Urinary bladder (tissue), 4 donors: ENCODE measurements around the gene MRPL23. TPM values are rescaled to one million over a fixed set of nuclear protein-coding genes. Genes with fewer than 3 reads are reported as not detected.

Source experiments
- DNase-seq: peaks from one replicate; pipeline ENCODE4 v3.0.0-alpha.2; 2015; ENCODE audit errors: extremely low spot score
- H3K27ac ChIP-seq: one replicate; pipeline ENCODE4 v1.5.1; 2013; ENCODE audit warnings: low read depth, mild to moderate bottlenecking, moderate library complexity
- H3K36me3 ChIP-seq: one replicate; pipeline ENCODE4 v1.6.1; 2013; ENCODE audit warnings: mild to moderate bottlenecking, moderate library complexity; ENCODE audit not compliant: insufficient read depth
- H3K4me1 ChIP-seq: one replicate; pipeline ENCODE4 v1.6.1; 2013; ENCODE audit warnings: mild to moderate bottlenecking, moderate library complexity; ENCODE audit not compliant: insufficient read depth
- H3K4me3 ChIP-seq: one replicate; pipeline ENCODE4 v1.5.1; 2013; ENCODE audit warnings: low read depth, low read length
- WGBS: extraction: QIAGEN DNeasy Blood & Tissue Kit; methylation state at CpG from one replicate; pipeline ENCODE4 v1.1.7; 2013; 5-methylcytosine and 5-hydroxymethylcytosine counted together
- polyA plus RNA-seq: library from polyadenylated mRNA; stranded (reverse); fragments of 200-250 nt; gene quantifications from one replicate; pipeline ENCODE4 v1.2.3, GENCODE V29; 2013
- total RNA-seq: library from RNA; depleted of rRNA; stranded (reverse); fragments of >200 nt; gene quantifications from one replicate; pipeline ENCODE4 v1.2.3, GENCODE V29; 2014
- donor health status: healthy with polysubstance abuse.
- donor health status: healthy.

The MRPL23 gene
- total and polyA plus RNA-seq, 2 donors, result 17.8 to 85.4 TPM

DNA sequence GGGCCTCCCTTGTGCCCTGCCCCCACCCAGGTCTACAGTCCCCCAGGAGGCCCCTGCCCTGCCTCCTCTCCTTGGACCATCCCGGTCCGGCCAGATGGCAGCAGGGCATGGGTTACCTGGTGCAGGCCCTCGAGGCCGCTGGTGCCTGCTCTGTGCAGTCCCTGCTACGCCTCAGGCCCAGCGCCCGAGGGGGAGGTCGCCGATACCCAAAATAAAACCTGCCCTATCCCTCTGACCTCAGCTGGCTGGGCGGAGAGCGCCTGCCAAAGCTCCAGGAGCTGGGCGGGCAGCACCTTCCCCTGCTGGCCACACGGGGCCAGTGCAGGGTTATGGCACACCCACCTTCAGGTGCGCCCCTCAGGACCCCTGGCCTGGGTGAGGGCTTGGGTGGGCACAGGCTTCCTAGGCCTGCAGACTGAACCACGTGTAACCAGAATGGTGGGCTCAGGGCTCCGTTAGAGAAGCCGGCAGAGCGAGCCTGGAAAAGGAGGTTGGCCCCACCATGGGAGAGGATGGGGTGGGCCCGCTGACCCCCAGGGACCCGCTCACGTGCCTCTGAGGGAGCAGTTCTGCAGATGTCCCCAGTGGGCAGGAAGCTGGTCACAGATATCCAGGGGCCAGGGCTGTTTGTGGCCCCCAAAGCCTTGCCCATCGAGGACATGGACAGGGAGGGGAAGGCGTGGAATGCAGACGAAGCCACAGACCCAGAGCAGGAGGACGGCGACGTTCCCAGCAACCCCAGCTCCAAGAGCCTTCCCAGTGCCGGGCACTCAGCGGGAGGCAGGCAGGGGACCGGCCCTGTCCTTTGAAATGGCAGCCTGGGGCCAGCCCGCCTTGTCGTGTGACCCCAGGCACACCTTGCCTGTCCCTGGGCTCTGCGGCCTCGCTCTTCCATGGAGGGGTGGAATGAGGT lies 29.4 kb upstream of the MRPL23 start:
- no peaks in the 10 kb centered on the region for H3K36me3 ChIP-seq
- no peak overlapping the region for H3K27ac ChIP-seq
- no peak for DNase-seq
- no peaks in the 10 kb centered on the region for H3K4me1 ChIP-seq
- H3K4me3 ChIP-seq, result no peak overlapping the region
- 73% methylated on average over 34 of the region's 34 CpGs for WGBS

GRCh38 chr11:1918436-1919315 lies 28.5 kb upstream of the MRPL23 start:
- no peak for DNase-seq
- Histone ChIP-seq H3K36me3 (no peaks in the 10 kb centered on the region), H3K4me1 (no peaks in the 10 kb centered on the region), H3K4me3 (no peak overlapping the region), H3K27ac (no peak overlapping the region)
- WGBS, result 85% methylated on average over 29 of the region's 29 CpGs

DNA sequence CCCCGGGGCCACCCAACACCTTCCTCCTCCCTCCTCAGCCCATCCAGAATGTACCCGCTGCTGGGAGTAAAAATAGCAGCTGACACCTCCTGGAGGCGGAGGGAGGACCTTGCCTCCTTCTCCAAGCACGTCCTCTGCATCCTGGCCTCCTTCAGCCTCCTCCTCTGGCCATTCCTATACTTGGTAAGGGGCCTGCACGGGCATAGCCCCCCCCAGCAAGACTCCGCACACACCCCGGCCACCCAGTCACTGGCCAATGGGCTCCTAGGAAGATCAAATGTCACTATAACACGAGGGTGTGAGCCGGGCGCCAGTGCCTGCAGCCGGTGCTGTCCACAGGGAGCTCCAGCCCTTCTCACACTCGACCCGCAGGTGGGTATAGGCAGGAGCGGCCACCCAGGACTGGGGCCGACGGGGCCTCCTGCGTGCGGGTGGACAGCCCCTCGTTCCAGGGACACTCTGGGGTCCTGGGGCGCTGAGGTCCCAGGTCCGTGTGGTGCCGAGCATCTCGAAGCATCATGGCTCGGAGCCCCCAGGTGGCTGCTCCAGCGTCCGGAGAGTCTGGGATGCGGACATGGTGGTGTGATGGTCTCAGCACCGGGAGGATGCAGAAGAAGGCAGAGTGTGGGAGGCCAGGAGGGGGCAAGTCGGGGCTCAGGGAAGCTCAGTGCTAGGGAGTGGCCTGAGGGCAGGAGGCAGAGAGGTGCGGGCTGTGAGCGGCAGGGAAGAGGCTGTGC lies 27.6 kb upstream of the MRPL23 start, which contains the start of gene TNNT3:
TSS of gene TNNT3 (plus strand) at position 313 of the 737 bp plus-strand sequence. CDS start 3,172 bp downstream, outside the sequence.
- Histone ChIP-seq H3K4me3 (no peak within 1 kb of the TSS), H3K4me1 (no peaks in the 10 kb centered on the region), H3K27ac (no peak within 1 kb of the TSS), H3K36me3 (no peaks in the 10 kb centered on the region)
- WGBS, result 79% methylated on average over 31 of the region's 31 CpGs
- DNase-seq, result no peak

- no peaks in the 10 kb centered on the region for H3K36me3 ChIP-seq
- no peaks in the 10 kb centered on the region for H3K4me1 ChIP-seq
- H3K27ac ChIP-seq, result no peak overlapping the region
- DNase-seq, result no peak
- 92% methylated on average over 25 of the region's 25 CpGs for WGBS
- no peak overlapping the region for H3K4me3 ChIP-seq
Observed at GRCh38 chr11:1920128-1920908, 26.8 kb upstream of the MRPL23 start.

- Histone ChIP-seq H3K4me3 (no peak overlapping the region), H3K4me1 (no peaks in the 10 kb centered on the region), H3K36me3 (no peaks in the 10 kb centered on the region), H3K27ac (peak overlapping the region; percentile 46)
- DNase-seq, result no peak
- 75% methylated on average over 21 of the region's 21 CpGs for WGBS
Observed at GRCh38 chr11:1920909-1921573, 26.1 kb upstream of the MRPL23 start.

DNA sequence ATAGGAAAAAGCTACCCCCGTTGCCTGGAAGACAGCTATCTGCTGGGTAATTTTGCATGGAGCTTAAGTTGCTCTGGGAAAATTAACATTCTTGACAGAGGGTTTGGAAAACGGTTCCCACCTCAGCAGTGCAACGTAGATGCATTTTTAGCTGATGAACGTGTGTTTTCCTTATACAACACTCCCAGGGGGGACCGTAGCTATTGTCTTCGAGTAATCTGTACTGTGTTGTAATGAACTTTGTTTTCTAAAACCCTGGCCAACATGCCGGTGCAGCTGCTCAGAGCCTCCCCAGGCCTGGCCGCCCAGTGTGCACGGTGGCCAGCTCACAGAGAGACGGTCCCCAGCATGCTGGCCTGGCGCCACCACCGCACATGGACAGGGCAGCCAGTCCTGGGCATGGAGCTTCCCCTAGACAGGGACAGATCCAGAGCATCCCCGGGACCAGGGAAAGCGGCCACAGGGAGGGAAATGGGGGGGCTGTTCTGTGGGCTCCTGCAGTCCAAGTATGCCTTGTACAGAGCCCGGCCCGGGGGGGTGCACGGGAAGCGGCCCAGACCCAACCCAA lies 25.5 kb upstream of the MRPL23 start:
- no peaks in the 10 kb centered on the region for H3K36me3 ChIP-seq
- no peaks in the 10 kb centered on the region for H3K4me1 ChIP-seq
- peak overlapping the region; percentile 46 for H3K27ac ChIP-seq
- WGBS, result 45% methylated on average over 18 of the region's 18 CpGs
- no peak overlapping the region for H3K4me3 ChIP-seq
- no peak for DNase-seq

GRCh38 chr11:1922481-1923081 lies 24.6 kb upstream of the MRPL23 start:
- H3K4me1 ChIP-seq, result no peaks in the 10 kb centered on the region
- H3K36me3 ChIP-seq, result no peaks in the 10 kb centered on the region
- H3K4me3 ChIP-seq, result no peak overlapping the region
- H3K27ac ChIP-seq, result no peak overlapping the region
- WGBS, result 47% methylated on average over 14 of the region's 14 CpGs
- no peak for DNase-seq

DNA sequence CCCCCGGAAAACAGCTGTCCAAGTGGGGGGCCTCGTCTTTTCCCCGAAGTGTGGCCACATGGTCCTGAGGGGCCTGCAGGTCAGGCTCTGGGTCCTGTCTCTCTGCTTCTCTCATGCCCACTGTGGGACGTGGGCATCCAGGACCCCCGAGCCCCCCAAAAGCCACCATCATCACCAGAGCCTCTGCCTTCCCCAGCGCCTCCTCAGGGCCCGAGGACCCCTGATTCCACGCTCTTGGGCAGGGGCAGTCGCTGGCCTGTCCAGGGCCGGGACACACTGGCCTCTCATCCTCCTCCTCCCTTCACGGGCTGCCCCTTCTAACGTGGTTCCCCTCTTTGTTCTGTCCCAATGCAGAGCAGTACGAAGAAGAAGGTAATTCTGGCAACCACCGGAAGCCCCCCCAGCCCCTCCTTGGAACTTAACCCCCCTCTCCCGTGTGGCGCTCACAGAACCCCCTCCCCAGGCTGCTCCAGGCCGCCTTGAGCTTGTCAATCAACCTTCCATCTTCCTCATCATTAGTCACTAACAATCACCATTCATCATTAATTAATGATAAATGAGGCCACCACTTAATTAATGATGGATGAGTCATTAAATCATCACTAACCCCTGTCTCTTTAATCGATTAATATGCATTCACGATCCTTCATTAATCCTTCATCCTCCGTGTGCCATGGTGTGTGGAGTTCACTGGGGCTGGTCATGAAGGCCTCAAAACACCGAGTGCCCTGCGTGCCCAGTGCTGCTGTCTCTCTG lies 23.8 kb upstream of the MRPL23 start:
- WGBS, result 90% methylated on average over 22 of the region's 22 CpGs
- no peak for DNase-seq
- Histone ChIP-seq H3K4me3 (no peak overlapping the region), H3K4me1 (no peaks in the 10 kb centered on the region), H3K36me3 (no peaks in the 10 kb centered on the region), H3K27ac (no peak overlapping the region)

GRCh38 chr11:1924181-1924580 lies 23.0 kb upstream of the MRPL23 start:
- no peaks in the 10 kb centered on the region for H3K36me3 ChIP-seq
- no peaks in the 10 kb centered on the region for H3K4me1 ChIP-seq
- H3K4me3 ChIP-seq, result no peak overlapping the region
- peak overlapping the region; percentile 49 for H3K27ac ChIP-seq
- DNase-seq, result no peak
- WGBS, result 76% methylated on average over 17 of the region's 17 CpGs

DNA sequence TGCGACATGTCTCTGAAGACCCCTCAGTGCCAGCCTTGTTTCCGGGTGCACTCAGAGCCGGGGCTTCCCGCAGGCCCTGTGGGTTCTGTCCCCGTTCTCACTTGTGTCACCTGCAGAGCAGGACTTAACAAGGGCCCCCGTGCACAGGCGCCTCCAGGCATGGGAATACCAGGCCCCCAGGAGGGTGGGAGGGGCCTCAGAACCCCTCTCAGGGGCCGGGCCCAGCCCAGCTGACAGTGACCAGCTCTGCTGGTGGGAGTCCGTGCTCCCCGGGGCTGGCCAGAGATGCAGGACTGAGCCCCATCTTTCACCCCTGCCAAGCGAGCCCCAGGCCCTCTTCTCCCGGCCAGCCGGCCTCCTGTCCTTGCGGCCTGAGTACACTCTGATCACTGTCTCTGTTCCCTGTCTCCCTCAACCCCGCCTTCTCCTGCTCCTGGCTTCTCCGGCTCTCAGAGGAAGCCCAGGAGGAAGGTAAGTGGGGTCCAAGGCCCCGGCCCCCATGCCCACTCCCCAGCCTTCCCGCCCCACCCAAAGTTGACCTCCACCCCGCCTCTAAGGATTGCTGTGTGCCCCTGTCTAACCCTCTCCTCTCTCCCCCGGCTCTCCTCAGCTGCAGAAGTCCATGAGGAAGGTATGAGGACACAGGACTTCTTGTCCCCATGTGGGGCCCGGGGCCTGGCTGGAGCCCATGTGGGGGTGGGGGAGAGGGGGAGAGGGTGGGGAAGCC lies 22.3 kb upstream of the MRPL23 start:
- Histone ChIP-seq H3K4me3 (no peak overlapping the region), H3K36me3 (no peaks in the 10 kb centered on the region), H3K4me1 (no peaks in the 10 kb centered on the region), H3K27ac (peak overlapping the region; percentile 49)
- no peak for DNase-seq
- 79% methylated on average over 21 of the region's 21 CpGs for WGBS
